SK-N-MC (cell line): ENCODE results near the gene FOXA1.

ENCODE experiments used
- DNase-seq: peaks from one replicate; pipeline ENCODE4 v3.0.0-alpha.2; 2011; ENCODE audit warnings: low read depth, low spot score
- H3K27ac ChIP-seq: fragments of 200-600 bp; sonication (generic); 2 replicates; pipeline ENCODE4 v1.5.1; 2016; ENCODE audit warnings: mixed run types
- H3K36me3 ChIP-seq: fragments of 200-600 bp; sonication (generic); 2 replicates; pipeline ENCODE4 v1.6.1; 2017; ENCODE audit warnings: antibody characterized with exemption, low read length, mixed read lengths; ENCODE audit not compliant: insufficient read depth
- H3K4me3 ChIP-seq: fragments of 200-600 bp; sonication (generic); 2 replicates; pipeline ENCODE4 v1.5.1; 2016
- H3K9ac ChIP-seq: fragments of 200-600 bp; sonication (generic); 2 replicates; pipeline ENCODE4 v1.8.0; 2017; ENCODE audit warnings: mixed run types, mixed read lengths; ENCODE audit not compliant: insufficient read length
- H3K9me3 ChIP-seq: fragments of 200-600 bp; sonication (generic); 2 replicates; pipeline ENCODE4 v1.6.1; 2017; ENCODE audit warnings: low read depth, mild to moderate bottlenecking, antibody characterized with exemption, low read length, moderate library complexity, mixed read lengths
- EZH2 ChIP-seq: fragments of 200-600 bp; sonication (generic); IDR thresholded peaks from one replicate; pipeline ENCODE4 v1.6.1; 2017; ENCODE audit warnings: antibody characterized with exemption
- FOXP2 ChIP-seq: optimal IDR thresholded peaks from 2 replicates; pipeline ENCODE3; 2011; ENCODE audit warnings: mild to moderate bottlenecking, moderate library complexity; ENCODE audit not compliant: insufficient read depth; ENCODE audit errors: extremely low read length, control extremely low read depth
- POLR2AphosphoS5 ChIP-seq: IDR thresholded peaks from 2 replicates; pipeline ENCODE4 v1.6.1; 2012; ENCODE audit warnings: mild to moderate bottlenecking, low read depth, low read length, borderline replicate concordance

Gene FOXA1

GRCh38 chr14:37592482-37593408 is 2.3 kb downstream of the FOXA1 start:
- no peaks in the 10 kb centered on the region for H3K9me3 ChIP-seq
- peak overlapping the region; percentile 90 for H3K4me3 ChIP-seq
- H3K36me3 ChIP-seq, result peaks cover 11% of the 10 kb centered on the region
- no peak for TF ChIP-seq POLR2AphosphoS5
- no peak for TF ChIP-seq EZH2
- TF ChIP-seq FOXP2, result no peak
- no peak for DNase-seq
- no peak overlapping the region for H3K9ac ChIP-seq
- no peak overlapping the region for H3K27ac ChIP-seq

GRCh38 chr14:37591941-37592481 is 3.0 kb downstream of the FOXA1 start:
- H3K36me3 ChIP-seq, result peaks cover 11% of the 10 kb centered on the region
- H3K4me3 ChIP-seq, result no peak overlapping the region
- H3K9me3 ChIP-seq, result no peaks in the 10 kb centered on the region
- H3K9ac ChIP-seq, result no peak overlapping the region
- H3K27ac ChIP-seq, result no peak overlapping the region
- DNase-seq, result no peak
- TF ChIP-seq EZH2 (no peak), FOXP2 (no peak), POLR2AphosphoS5 (no peak)

- TF ChIP-seq FOXP2 (no peak), EZH2 (no peak), POLR2AphosphoS5 (no peak)
- no peak overlapping the region for H3K27ac ChIP-seq
- DNase-seq, result no peak
- H3K36me3 ChIP-seq, result peaks cover 11% of the 10 kb centered on the region
- H3K4me3 ChIP-seq, result no peak overlapping the region
- H3K9me3 ChIP-seq, result no peaks in the 10 kb centered on the region
- H3K9ac ChIP-seq, result no peak overlapping the region
Measured at GRCh38 chr14:37591311-37591940, 3.6 kb downstream of the FOXA1 start.

- Histone ChIP-seq H3K27ac (no peak overlapping the region), H3K4me3 (no peak overlapping the region), H3K36me3 (peaks cover 11% of the 10 kb centered on the region), H3K9me3 (no peaks in the 10 kb centered on the region), H3K9ac (no peak overlapping the region)
- DNase-seq, result no peak
- TF ChIP-seq EZH2 (no peak), POLR2AphosphoS5 (no peak), FOXP2 (no peak)
Measured at GRCh38 chr14:37590428-37591139, 4.5 kb downstream of the FOXA1 start.

- TF ChIP-seq POLR2AphosphoS5, result no peak
- no peak for TF ChIP-seq EZH2
- TF ChIP-seq FOXP2, result no peak
- Histone ChIP-seq H3K9me3 (no peaks in the 10 kb centered on the region), H3K9ac (no peak overlapping the region), H3K27ac (no peak overlapping the region), H3K36me3 (peaks cover 11% of the 10 kb centered on the region), H3K4me3 (no peak overlapping the region)
- no peak for DNase-seq
Measured at GRCh38 chr14:37589715-37590427, 5.2 kb downstream of the FOXA1 start.

- no peak for DNase-seq
- no peak overlapping the region for H3K27ac ChIP-seq
- H3K9ac ChIP-seq, result no peak overlapping the region
- no peaks in the 10 kb centered on the region for H3K9me3 ChIP-seq
- TF ChIP-seq EZH2, result no peak
- no peak for TF ChIP-seq FOXP2
- TF ChIP-seq POLR2AphosphoS5, result no peak
- H3K4me3 ChIP-seq, result no peak overlapping the region
- H3K36me3 ChIP-seq, result peaks cover 11% of the 10 kb centered on the region
Measured at GRCh38 chr14:37588956-37589714, 5.9 kb downstream of the FOXA1 start.

GRCh38 chr14:37588667-37588955 is 6.4 kb downstream of the FOXA1 start:
- no peak overlapping the region for H3K9ac ChIP-seq
- H3K27ac ChIP-seq, result no peak overlapping the region
- H3K4me3 ChIP-seq, result no peak overlapping the region

More at GRCh38 chr14:37588667-37588955, 6.4 kb downstream of the FOXA1 start:
- TF ChIP-seq FOXP2 (no peak), POLR2AphosphoS5 (no peak), EZH2 (no peak)
- DNase-seq, result no peak
- Histone ChIP-seq H3K36me3 (peaks cover 11% of the 10 kb centered on the region), H3K9me3 (no peaks in the 10 kb centered on the region)
